ENCODE results near the gene DPP9.
"Not testable (repeated sequence)": the region's sequence is repeated elsewhere in the genome, so short reads cannot be mapped to it uniquely, and the experiment has no call there.

The DPP9 gene

GRCh38 chr19:4723595-4724514 lies at the start of gene DPP9:
Gene DPP9 (minus strand): TSS chr19:4723842. CDS start chr19:4719906, 3,936 bp downstream.
- peak; percentile 95 for DNase-seq (ENCODE audit: low read depth)

DNA sequence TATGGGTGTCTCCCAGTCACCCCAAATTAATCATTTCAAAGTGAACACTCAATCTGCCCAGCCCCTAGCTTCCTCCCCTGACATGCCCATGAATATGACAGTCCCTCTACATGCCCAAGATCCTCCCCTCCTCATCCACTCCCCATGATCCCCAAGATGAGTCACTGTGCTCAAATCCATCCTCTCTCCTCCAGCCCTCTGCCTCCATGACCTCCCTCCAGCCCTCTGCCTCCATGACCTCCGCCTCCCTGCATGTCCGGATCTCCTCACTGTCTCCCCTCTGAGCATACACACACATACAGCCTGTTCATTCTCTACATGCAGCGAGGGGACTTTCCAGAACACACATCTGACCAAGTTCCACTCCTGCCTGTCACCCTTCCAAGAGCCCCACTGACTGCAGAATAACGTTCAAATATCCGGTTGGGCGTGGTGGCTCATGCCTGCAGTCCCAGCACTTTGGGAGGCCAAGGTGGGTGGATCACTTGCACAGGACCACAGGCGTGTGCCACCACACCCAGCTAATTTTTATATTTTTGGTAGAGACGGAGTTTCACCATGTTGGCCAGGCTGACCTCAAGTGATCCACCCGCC lies 49.5 kb upstream of the DPP9 start:
- no peak for DNase-seq (ENCODE audit: low read depth)

DNA sequence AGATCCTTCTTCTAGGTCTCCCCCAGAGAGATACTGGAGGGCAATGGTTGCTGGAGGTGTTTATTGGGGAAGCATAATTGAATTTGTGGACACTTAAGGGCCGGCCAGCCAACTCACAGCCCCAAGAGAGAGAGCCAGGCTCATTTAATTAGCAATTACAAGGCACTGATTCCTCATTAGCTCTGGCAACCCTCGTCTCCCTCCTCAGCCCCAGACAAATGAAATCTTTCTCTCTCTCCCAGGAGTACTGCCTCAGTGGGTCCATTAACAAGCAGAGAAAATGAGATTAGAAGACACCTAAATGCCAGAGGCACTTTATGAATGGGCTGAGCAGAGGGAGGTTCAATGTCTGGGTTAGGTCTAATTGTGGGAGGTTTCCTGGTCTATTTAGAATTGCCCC lies 48.9 kb upstream of the DPP9 start:
- no peak for DNase-seq (ENCODE audit: low read depth)

- peak; percentile 50 for DNase-seq (ENCODE audit: low read depth)
Measured at GRCh38 chr19:4768934-4769777, 45.5 kb upstream of the DPP9 start.

DNA sequence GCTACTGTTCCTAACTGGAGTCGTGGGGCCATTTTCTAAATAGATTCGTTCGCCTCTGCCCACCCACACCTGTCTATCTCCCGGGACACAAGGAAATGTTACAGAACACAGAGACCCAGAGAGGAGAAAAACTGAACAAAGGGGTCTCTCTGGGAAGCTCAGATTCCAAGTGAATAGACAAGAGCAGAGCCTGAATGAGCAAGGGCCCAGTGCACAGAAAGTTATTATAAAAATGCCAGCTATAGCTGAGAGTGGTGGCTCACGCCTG lies 40.7 kb upstream of the DPP9 start:
- DNase-seq (ENCODE audit: low read depth): no peak

DNA sequence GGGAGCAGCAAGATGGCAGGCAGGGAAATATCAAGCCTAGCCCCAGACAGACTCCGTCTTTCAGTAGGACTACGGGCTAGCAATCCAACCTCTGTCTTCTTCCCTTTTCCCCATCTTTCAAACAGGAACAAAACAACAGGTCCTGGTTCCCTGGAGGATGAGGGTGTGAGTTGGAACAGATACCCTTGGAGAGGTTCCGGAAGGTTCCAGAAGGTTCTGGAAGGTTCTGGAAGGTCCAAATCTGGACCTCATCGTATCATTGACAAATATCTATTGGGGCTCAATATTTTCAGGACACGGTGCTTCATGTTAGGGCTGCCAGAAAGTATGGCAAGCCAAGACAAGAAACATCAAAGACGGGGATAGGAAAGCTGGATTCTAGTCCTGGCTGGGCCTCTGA lies 39.4 kb upstream of the DPP9 start:
- DNase-seq (ENCODE audit: low read depth): no peak

GRCh38 chr19:4760285-4760650 lies 36.6 kb upstream of the DPP9 start:
- DNase-seq (ENCODE audit: low read depth): no peak

GRCh38 chr19:4759388-4760284 lies 36.0 kb upstream of the DPP9 start:
- DNase-seq (ENCODE audit: low read depth): peak; percentile 11

- no peak for DNase-seq (ENCODE audit: low read depth)
Measured at GRCh38 chr19:4758659-4759058, 35.0 kb upstream of the DPP9 start.

- no peak for DNase-seq (ENCODE audit: low read depth)
Measured at GRCh38 chr19:4758082-4758481, 34.4 kb upstream of the DPP9 start.

- no peak for DNase-seq (ENCODE audit: low read depth)
Measured at GRCh38 chr19:4755459-4755858, 31.8 kb upstream of the DPP9 start.

GRCh38 chr19:4754248-4754647 lies 30.6 kb upstream of the DPP9 start:
- no peak for DNase-seq (ENCODE audit: low read depth)

- no peak for DNase-seq (ENCODE audit: low read depth)
Measured at GRCh38 chr19:4749870-4750590, 26.4 kb upstream of the DPP9 start.

- DNase-seq (ENCODE audit: low read depth): no peak
Measured at GRCh38 chr19:4748589-4748988, 24.9 kb upstream of the DPP9 start.

DNA sequence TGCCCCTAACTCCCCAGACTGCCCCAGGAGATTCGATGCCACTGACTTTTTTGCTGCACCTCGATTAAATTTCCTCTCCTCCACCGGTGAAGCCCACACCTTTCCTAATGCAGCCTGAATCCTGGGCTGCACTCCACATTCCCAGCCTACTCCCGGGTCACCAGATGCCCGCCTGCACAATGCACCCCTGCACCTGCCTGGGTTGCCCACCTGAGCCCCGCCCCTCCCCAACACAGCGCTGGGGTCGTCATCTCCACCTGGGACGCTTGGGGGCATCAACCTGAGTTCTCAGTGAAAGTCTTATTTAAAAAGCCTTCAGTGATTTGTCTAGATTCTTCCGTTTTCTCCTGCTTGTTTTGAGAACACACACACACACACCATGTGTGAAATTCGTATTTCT lies 24.5 kb upstream of the DPP9 start:
- DNase-seq (ENCODE audit: low read depth): no peak

- no peak for DNase-seq (ENCODE audit: low read depth)
Measured at GRCh38 chr19:4745986-4746385, 22.3 kb upstream of the DPP9 start.

- not testable (repeated sequence) for DNase-seq (ENCODE audit: low read depth)
Measured at GRCh38 chr19:4745175-4745574, 21.5 kb upstream of the DPP9 start.

- no peak for DNase-seq (ENCODE audit: low read depth)
Measured at GRCh38 chr19:4744451-4745174, 21.0 kb upstream of the DPP9 start.

DNA sequence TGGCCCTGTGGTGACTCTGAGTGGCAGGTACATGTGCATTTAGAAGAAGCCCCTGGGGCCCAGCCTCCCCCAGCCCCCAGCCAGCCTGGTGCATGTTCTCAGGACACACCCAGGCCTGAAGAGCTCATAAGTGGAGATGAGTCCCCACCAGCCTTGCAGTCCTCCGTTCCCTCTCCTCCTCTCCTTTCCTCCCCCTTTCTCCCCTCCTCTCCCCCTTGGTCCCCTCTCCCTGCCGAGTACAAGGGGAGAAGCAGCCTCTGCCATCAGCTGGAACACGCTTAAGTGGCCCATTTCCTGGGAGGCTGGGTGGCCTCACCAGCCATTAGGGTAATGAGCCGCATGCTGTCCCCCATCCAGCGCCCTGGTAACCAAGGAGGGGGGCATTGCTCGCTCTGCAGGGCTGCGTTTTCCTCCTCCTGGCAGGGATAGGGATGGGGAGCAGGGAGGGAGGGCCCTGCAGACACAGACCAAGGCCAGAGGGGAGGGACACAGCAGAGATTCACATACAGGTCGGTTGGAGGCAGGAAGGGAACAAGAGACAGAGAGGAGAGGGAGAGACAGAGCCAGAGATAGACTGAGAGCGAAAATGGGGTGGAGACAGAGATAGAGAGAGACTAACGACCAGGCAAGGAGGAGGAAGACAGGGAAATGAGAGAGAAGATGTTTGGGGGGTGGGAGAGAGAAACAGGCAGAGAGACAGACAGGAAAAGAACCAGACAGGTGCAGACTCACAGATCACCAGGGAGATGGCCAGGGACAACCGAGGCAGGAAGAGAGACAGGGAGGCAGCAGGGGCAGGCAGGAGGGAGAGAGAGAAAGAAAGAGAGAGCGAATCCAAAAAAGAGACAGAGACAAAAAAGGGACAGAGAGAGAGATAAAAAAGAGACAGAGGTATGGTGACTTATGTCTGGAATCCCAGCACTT lies 19.3 kb upstream of the DPP9 start:
- DNase-seq (ENCODE audit: low read depth): no peak
